ENCODE measurements around the gene TESK1.

Gene TESK1

DNA sequence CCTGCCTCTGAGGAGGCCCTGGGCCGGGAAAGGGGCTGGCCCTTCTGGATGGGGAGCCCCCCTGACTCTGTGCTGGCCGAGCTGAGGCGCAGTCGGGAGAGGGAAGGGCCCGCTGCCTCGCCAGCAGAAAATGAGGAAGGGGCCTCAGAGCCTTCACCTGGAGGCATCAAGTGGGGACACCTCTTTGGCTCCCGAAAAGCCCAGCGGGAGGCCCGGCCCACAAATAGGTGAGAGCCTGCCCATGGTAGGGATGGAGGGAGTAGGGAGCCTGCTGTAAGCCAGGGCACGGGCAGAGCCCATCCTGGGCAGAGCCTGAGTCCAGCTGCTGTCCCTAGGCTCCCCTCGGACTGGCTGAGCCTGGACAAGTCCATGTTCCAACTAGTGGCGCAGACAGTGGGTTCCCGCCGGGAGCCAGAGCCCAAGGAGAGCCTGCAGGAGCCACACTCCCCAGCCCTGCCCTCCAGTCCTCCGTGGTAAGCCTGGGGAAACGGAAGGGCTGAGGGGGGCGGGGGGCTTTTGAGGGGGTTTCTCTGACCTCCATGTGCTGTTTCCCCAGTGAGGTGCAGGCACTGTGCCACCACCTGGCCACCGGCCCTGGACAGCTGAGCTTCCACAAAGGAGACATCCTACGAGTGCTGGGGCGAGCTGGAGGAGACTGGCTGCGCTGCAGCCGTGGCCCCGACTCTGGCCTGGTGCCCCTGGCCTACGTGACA, 44.3 kb upstream of the TESK1 start:
- no peak overlapping the region for H3K27ac ChIP-seq
- TF ChIP-seq, protein P1, sequence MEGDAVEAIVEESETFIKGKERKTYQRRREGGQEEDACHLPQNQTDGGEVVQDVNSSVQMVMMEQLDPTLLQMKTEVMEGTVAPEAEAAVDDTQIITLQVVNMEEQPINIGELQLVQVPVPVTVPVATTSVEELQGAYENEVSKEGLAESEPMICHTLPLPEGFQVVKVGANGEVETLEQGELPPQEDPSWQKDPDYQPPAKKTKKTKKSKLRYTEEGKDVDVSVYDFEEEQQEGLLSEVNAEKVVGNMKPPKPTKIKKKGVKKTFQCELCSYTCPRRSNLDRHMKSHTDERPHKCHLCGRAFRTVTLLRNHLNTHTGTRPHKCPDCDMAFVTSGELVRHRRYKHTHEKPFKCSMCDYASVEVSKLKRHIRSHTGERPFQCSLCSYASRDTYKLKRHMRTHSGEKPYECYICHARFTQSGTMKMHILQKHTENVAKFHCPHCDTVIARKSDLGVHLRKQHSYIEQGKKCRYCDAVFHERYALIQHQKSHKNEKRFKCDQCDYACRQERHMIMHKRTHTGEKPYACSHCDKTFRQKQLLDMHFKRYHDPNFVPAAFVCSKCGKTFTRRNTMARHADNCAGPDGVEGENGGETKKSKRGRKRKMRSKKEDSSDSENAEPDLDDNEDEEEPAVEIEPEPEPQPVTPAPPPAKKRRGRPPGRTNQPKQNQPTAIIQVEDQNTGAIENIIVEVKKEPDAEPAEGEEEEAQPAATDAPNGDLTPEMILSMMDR (IDR thresholded peaks at IDR 0.05) = no peak
- TF ChIP-seq ZFX (IDR thresholded peaks at IDR 0.05; ENCODE audit: borderline replicate concordance) = no peak

GRCh38 chr9:35561468-35562261, 43.4 kb upstream of the TESK1 start:
- no peak overlapping the region for H3K27ac ChIP-seq
- no peak for TF ChIP-seq ZFX (IDR thresholded peaks at IDR 0.05; ENCODE audit: borderline replicate concordance)
- TF ChIP-seq, protein P1 (IDR thresholded peaks at IDR 0.05) = no peak

DNA sequence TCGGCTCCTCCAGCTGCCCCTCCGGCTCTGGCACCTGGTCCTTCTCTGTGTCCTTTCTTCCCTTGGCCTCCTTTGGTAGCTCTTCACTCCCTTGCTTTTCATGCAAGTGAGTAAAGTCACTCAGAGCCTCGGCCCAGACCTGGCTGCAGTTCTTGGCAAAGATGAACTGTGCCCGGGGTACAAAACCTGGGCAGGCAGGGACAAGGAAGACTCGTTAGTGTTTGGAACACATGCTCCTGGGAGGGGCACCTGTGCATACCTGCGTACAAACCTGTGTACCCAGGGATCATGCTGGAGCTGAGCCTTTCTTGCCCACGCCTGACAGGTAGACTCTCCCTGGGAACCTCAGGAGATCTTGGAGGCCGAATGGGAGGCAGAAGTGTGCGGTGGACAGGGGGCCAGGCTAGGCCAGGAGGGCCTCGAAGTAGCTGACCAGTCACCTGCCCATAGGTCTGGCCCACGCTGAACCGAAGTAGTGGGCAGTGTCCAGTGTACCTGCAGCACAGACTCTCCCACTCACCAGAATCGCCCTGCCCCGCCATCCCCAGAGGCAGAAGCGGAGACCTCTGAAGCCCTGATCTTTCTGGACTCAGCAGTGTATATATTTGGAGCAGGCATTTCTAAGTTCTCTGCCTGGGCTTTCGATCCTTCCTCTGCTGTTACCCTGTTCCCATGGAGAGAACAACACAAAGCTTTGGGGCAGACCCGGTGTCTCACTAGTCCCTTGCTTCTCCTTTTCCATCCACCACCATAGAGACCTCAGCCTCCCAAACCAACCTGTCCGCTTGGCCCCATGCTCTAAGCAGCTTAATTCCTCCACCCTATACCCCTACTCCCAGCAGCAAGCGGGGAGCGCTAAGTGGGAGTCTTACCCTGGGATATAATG, 41.9 kb upstream of the TESK1 start:
- no peak for TF ChIP-seq ZFX (IDR thresholded peaks at IDR 0.05; ENCODE audit: borderline replicate concordance)
- TF ChIP-seq, protein P1 (IDR thresholded peaks at IDR 0.05) = no peak
- no peak overlapping the region for H3K27ac ChIP-seq

DNA sequence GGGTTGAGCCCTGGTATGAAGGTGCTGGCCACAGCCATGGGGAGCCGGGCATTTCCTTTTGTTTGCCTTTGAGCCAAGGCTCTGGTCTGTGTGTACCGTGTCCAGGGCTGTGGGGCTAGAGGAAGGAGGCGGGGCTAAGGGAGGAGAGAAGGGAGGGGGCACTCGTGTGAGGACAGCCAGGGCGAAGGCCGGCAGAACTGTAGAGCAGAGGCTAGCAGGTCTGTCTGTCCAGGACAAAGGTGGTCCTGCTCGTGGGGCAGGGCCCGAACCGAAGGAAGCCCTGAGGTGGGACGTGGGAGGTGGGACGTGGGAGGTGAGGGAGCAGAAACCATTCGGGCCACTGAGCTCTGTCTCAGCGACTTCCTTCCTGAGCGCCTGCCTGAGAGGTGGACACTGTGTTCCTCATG, 41.3 kb upstream of the TESK1 start:
- no peak overlapping the region for H3K27ac ChIP-seq
- no peak for TF ChIP-seq ZFX (IDR thresholded peaks at IDR 0.05; ENCODE audit: borderline replicate concordance)
- TF ChIP-seq, protein P1 (IDR thresholded peaks at IDR 0.05) = no peak

DNA sequence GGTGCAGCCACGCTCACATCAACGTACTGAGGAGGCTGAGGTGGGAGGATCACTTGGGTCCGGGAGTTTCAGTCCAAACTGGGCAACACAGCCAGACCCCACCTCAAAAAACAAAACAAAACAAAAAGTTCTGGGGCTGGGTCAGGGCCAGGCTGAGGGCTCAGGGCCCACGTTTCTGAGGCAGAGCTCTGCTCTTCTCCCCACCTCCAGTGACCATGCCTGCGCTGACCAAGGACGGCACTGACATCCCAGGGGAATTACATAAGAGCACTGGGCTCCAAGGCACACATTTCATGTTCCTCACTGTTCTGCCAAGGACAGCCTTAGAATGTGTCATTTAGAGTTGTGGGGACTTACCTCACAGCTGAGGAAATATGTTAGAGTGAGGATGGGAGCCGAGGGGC, 40.4 kb upstream of the TESK1 start:
- no peak for TF ChIP-seq ZFX (IDR thresholded peaks at IDR 0.05; ENCODE audit: borderline replicate concordance)
- TF ChIP-seq, protein P1 (IDR thresholded peaks at IDR 0.05) = no peak
- no peak overlapping the region for H3K27ac ChIP-seq

GRCh38 chr9:35566417-35566816, 38.6 kb upstream of the TESK1 start:
- TF ChIP-seq, protein P1 (IDR thresholded peaks at IDR 0.05) = no peak
- TF ChIP-seq ZFX (IDR thresholded peaks at IDR 0.05; ENCODE audit: borderline replicate concordance) = no peak
- H3K27ac ChIP-seq = no peak overlapping the region

Measured in 22Rv1 (cell line).